A549 (cell line): ENCODE data around the gene IMPA2. TPM values are rescaled to one million over a fixed set of nuclear protein-coding genes. Genes with fewer than 3 reads are reported as not detected.

Experiments used
- ATAC-seq, 2 experiments: fragments of 200-7000 bp in 1 of 2; fragments of >200 bp in 1 of 2; cut with Nextera tagmentation in 1 of 2; cut with Tn5 transposase in 1 of 2; 3 replicates each; pipeline versions ENCODE4 v1.8.0 to v1.9.1; 2018 to 2020; ENCODE audit warnings: mild to moderate bottlenecking in 1 of 2, moderate library complexity in 1 of 2
- CTCF ChIA-PET: fragments of 300-600 bp; sonication (Branson Sonifier 250); formaldehyde crosslinking; extraction: SDS; loops from one replicate; lab custom pipeline; 2021; ENCODE audit warnings: antibody characterized with exemption, inconsistent platforms; lab: Yijun Ruan, JAX
- POLR2A ChIA-PET: fragments of 350-600 bp; formaldehyde crosslinking; extraction: SDS; loops from one replicate; lab custom pipeline; 2021; ENCODE audit warnings: antibody characterized with exemption, inconsistent platforms; lab: Yijun Ruan, JAX
- DNase-seq, 2 experiments: peaks; one replicate each; pipeline versions ENCODE4 v3.0.0 to v3.0.0-alpha.2; 2011 to 2016; ENCODE audit warnings: low read depth in 1 of 2, low spot score in 1 of 2
- FAIRE-seq: peaks from 2 replicates; lab custom pipeline; 2011; peaks lifted over from hg19 to GRCh38; lab: Jason Lieb, UNC
- H3K27ac ChIP-seq, 2 experiments: fragments of >200 bp; sonication (Bioruptor Twin); formaldehyde crosslinking; 3 replicates each; pipeline ENCODE4 v1.5.1; 2016 to 2017
- H3K4me1 ChIP-seq: fragments of >200 bp; sonication (Bioruptor Twin); formaldehyde crosslinking; 3 replicates; pipeline ENCODE4 v1.6.1; 2016
- H3K4me2 ChIP-seq: fragments of >200 bp; sonication (Bioruptor Twin); formaldehyde crosslinking; 3 replicates; pipeline ENCODE4 v1.6.1; 2016
- H3K4me3 ChIP-seq: fragments of >200 bp; sonication (Bioruptor Twin); formaldehyde crosslinking; 3 replicates; pipeline ENCODE4 v1.5.1; 2016
- H3K9me3 ChIP-seq: fragments of >200 bp; sonication (Bioruptor Twin); formaldehyde crosslinking; 3 replicates; pipeline ENCODE4 v1.6.1; 2016
- BCL3 ChIP-seq: fragments of >200 bp; sonication (Bioruptor Twin); formaldehyde crosslinking; IDR thresholded peaks from 3 replicates; pipeline ENCODE4 v1.6.1; 2016
- CBX2 ChIP-seq: fragments of 200-600 bp; sonication (generic); IDR thresholded peaks from 2 replicates; pipeline ENCODE4 v1.6.1; 2016; ENCODE audit warnings: low read depth, mild to moderate bottlenecking, borderline replicate concordance
- CHD2 ChIP-seq: fragments of 150-350 bp; IDR thresholded peaks from 2 replicates; pipeline ENCODE4 v1.6.1; 2014; ENCODE audit warnings: low read length; ENCODE audit not compliant: partially characterized antibody
- CHD4 ChIP-seq: fragments of 200-600 bp; sonication (generic); IDR thresholded peaks from 2 replicates; pipeline ENCODE4 v1.6.1; 2016; ENCODE audit warnings: antibody characterized with exemption, mild to moderate bottlenecking, borderline replicate concordance
- FOXS1 ChIP-seq: fragments of 250-450 bp; sonication (Bioruptor Pico); IDR thresholded peaks from 2 replicates; pipeline ENCODE4 v1.5.0; 2020; ENCODE audit warnings: mild to moderate bottlenecking, moderate library complexity
- GATA3 ChIP-seq: IDR thresholded peaks from 2 replicates; pipeline ENCODE4 v1.6.1; 2012; ENCODE audit warnings: borderline replicate concordance
- HMGXB4 ChIP-seq: fragments of 250-450 bp; sonication (Bioruptor Pico); IDR thresholded peaks from 2 replicates; pipeline ENCODE4 v1.5.0; 2021; ENCODE audit warnings: mild to moderate bottlenecking, moderate library complexity, borderline replicate concordance
- HOXA7 ChIP-seq: fragments of 250-450 bp; sonication (Bioruptor Pico); IDR thresholded peaks from 2 replicates; pipeline ENCODE4 v1.5.0; 2020; ENCODE audit warnings: mild to moderate bottlenecking, moderate library complexity
- HOXB13 ChIP-seq: fragments of 250-450 bp; sonication (Bioruptor Pico); IDR thresholded peaks from 2 replicates; pipeline ENCODE4 v1.5.0; 2020; ENCODE audit warnings: low read depth, mild to moderate bottlenecking, moderate library complexity
- KDM5A ChIP-seq: fragments of 200-600 bp; sonication (generic); IDR thresholded peaks from 2 replicates; pipeline ENCODE4 v1.6.1; 2016; ENCODE audit warnings: antibody characterized with exemption, mild to moderate bottlenecking
- MAFK ChIP-seq: fragments of 450-650 bp; IDR thresholded peaks from 2 replicates; pipeline ENCODE4 v1.6.1; 2014; ENCODE audit not compliant: partially characterized antibody
- NFE2L2 ChIP-seq: fragments of 150-350 bp; conservative IDR thresholded peaks from 2 replicates; pipeline ENCODE4 v1.6.1; 2014; ENCODE audit warnings: low read length
- NR3C1 ChIP-seq: fragments of >200 bp; sonication (Bioruptor Twin); formaldehyde crosslinking; IDR thresholded peaks from 3 replicates; pipeline ENCODE4 v1.6.1; 2017
- POLR2A ChIP-seq: IDR thresholded peaks from 2 replicates; pipeline ENCODE4 v1.6.1; 2012; ENCODE audit warnings: mild to moderate bottlenecking, low read length
- POLR2AphosphoS2 ChIP-seq: conservative IDR thresholded peaks from 2 replicates; pipeline ENCODE4 v1.6.1; 2012; ENCODE audit warnings: low read length, improper control_type of control experiment, inconsistent platforms
- RAD21 ChIP-seq, 2 experiments: fragments of >200 bp in 1 of 2; sonication (Bioruptor Twin) in 1 of 2; formaldehyde crosslinking in 1 of 2; IDR thresholded peaks in 1 of 2; conservative IDR thresholded peaks in 1 of 2; 2 replicates in 1 of 2; 3 replicates in 1 of 2; pipeline ENCODE4 v1.6.1; 2012 to 2018; ENCODE audit warnings: inconsistent platforms in 1 of 2
- RARB ChIP-seq: fragments of 250-450 bp; sonication (Bioruptor Pico); IDR thresholded peaks from 2 replicates; pipeline ENCODE4 v1.8.0; 2021; ENCODE audit warnings: mild to moderate bottlenecking, moderate library complexity
- RCOR1 ChIP-seq: fragments of 150-350 bp; IDR thresholded peaks from 2 replicates; pipeline ENCODE4 v1.6.1; 2014; ENCODE audit warnings: antibody characterized with exemption, low read length, low read depth
- ZFP36 ChIP-seq: fragments of 450-650 bp; IDR thresholded peaks from 2 replicates; pipeline ENCODE4 v1.6.1; 2014; ENCODE audit warnings: borderline replicate concordance; ENCODE audit not compliant: partially characterized antibody
- WGBS: methylation state at CpG from one replicate; pipeline ENCODE4 v1.1.6; 2017; ENCODE audit errors: missing lambda C conversion rate; 5-methylcytosine and 5-hydroxymethylcytosine counted together
- polyA plus RNA-seq, 4 experiments: library from polyadenylated mRNA; depleted of rRNA in 3 of 4; stranded (reverse); fragments of >200 nt; fragmentation: RNase III in 1 of 4; extraction: RNeasy Plus Mini Kit Qiagen cat#74134 plus additional on column Dnase treatment in 1 of 4; gene quantifications; 2 replicates in 3 of 4; 3 replicates in 1 of 4; pipeline ENCODE4 v1.2.3, GENCODE V29; 2011 to 2017
- TF ChIP-seq, protein P1 (sequence below): IDR thresholded peaks from 2 replicates; pipeline ENCODE4 v1.6.1; 2012; ENCODE audit warnings: low read depth, borderline replicate concordance
- TF ChIP-seq, protein P2 (sequence below): fragments of >200 bp; sonication (Bioruptor Twin); formaldehyde crosslinking; IDR thresholded peaks from 3 replicates; pipeline ENCODE4 v1.5.1; 2016
- TF ChIP-seq, protein P3 (sequence below): fragments of 450-650 bp; IDR thresholded peaks from 2 replicates; pipeline ENCODE4 v1.6.1; 2014; ENCODE audit warnings: antibody characterized with exemption

IMPA2 gene
- polyA plus RNA-seq, 2 of the 4 experiments (the other 2 are of a cell fraction), result 35.1 to 65.3 TPM

- TF ChIP-seq BCL3 (no peak), RARB (CRISPR knock-in tag) (no peak), CHD2 (no peak), NR3C1 (no peak), CBX2 (no peak), HOXB13 (no peak), RAD21 (conservative IDR thresholded peaks at IDR 0.05 in 1 of 2, IDR thresholded peaks at IDR 0.05 in 1 of 2) (peak in 1 of 2 experiments; percentile 1; a peak in 1 of 5 replicates), MAFK (peak; percentile 98)
- TF ChIP-seq, protein P1, sequence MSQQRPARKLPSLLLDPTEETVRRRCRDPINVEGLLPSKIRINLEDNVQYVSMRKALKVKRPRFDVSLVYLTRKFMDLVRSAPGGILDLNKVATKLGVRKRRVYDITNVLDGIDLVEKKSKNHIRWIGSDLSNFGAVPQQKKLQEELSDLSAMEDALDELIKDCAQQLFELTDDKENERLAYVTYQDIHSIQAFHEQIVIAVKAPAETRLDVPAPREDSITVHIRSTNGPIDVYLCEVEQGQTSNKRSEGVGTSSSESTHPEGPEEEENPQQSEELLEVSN, result peak; percentile 19; the same call in 1 of the 2 replicates
- TF ChIP-seq, protein P2, sequence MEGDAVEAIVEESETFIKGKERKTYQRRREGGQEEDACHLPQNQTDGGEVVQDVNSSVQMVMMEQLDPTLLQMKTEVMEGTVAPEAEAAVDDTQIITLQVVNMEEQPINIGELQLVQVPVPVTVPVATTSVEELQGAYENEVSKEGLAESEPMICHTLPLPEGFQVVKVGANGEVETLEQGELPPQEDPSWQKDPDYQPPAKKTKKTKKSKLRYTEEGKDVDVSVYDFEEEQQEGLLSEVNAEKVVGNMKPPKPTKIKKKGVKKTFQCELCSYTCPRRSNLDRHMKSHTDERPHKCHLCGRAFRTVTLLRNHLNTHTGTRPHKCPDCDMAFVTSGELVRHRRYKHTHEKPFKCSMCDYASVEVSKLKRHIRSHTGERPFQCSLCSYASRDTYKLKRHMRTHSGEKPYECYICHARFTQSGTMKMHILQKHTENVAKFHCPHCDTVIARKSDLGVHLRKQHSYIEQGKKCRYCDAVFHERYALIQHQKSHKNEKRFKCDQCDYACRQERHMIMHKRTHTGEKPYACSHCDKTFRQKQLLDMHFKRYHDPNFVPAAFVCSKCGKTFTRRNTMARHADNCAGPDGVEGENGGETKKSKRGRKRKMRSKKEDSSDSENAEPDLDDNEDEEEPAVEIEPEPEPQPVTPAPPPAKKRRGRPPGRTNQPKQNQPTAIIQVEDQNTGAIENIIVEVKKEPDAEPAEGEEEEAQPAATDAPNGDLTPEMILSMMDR, result no peak
Measured at GRCh38 chr18:11947214-11948191, 33.8 kb upstream of the IMPA2 start (continued).

- WGBS, result 61% methylated on average over 6 of the region's 6 CpGs
- ATAC-seq, result no peak
- Histone ChIP-seq H3K4me2 (peak overlapping the region; percentile 76; the same call in 1 of the 3 replicates), H3K4me3 (no peak overlapping the region)
- POLR2A ChIA-PET, result interaction anchor here (4.7 kb wide), 1 partner anchor 32 kb away, joined by 50 read pairs; the partner anchor contains the start of gene IMPA2
- TF ChIP-seq, protein P3, sequence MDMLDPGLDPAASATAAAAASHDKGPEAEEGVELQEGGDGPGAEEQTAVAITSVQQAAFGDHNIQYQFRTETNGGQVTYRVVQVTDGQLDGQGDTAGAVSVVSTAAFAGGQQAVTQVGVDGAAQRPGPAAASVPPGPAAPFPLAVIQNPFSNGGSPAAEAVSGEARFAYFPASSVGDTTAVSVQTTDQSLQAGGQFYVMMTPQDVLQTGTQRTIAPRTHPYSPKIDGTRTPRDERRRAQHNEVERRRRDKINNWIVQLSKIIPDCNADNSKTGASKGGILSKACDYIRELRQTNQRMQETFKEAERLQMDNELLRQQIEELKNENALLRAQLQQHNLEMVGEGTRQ, result no peak
- TF ChIP-seq, all 56 proteins: peak for 0
- peaks cover 29% of the 10 kb centered on the region for H3K4me1 ChIP-seq
- CTCF ChIA-PET, result interaction anchor here (1.1 to 21.3 kb wide), 5 partner anchors 11 to 90 kb away, joined by 4 to 435 read pairs (median 11); no protein-coding TSS in a partner anchor
- no peak for FAIRE-seq
- H3K9me3 ChIP-seq, result no peaks in the 10 kb centered on the region
- peak overlapping the region; percentile 98 to 100 for H3K27ac ChIP-seq
- DNase-seq, result no peak
Measured at GRCh38 chr18:11948852-11949523, 32.3 kb upstream of the IMPA2 start.

- Histone ChIP-seq H3K4me3 (no peak overlapping the region), H3K4me1 (peaks cover 38% of the 10 kb centered on the region), H3K4me2 (no peak overlapping the region), H3K27ac (peak overlapping the region in 1 of 2 experiments; percentile 100; a peak in 3 of 6 replicates), H3K9me3 (peaks cover 2% of the 10 kb centered on the region)
- ATAC-seq (no peak), DNase-seq (no peak), FAIRE-seq (no peak)
- WGBS, result 77% methylated on average over 5 of the region's 5 CpGs
- TF ChIP-seq CHD4 (no peak), POLR2AphosphoS2 (no peak), FOXS1 (CRISPR knock-in tag) (no peak), HOXA7 (CRISPR knock-in tag) (no peak), ZFP36 (no peak), NR3C1 (no peak), POLR2A (no peak), NFE2L2 (no peak), KDM5A (no peak), HMGXB4 (CRISPR knock-in tag) (no peak), GATA3 (no peak), RCOR1 (no peak), MAFK (no peak)
- CTCF ChIA-PET, result interaction anchor here (21.3 kb wide), 1 partner anchor 43 kb away, joined by 435 read pairs; no protein-coding TSS in a partner anchor
- POLR2A ChIA-PET, result no interaction called here
Measured at GRCh38 chr18:11950824-11951223, 30.5 kb upstream of the IMPA2 start.
